IMR-90 (cell line): Measurements from ENCODE around the gene MYCBP2. TPM values are rescaled to one million over a fixed set of nuclear protein-coding genes. Genes with fewer than 3 reads are reported as not detected.
A peak's percentile ranks its signal among the peaks of the same experiment; 100 is the strongest.

ENCODE experiments used
- ATAC-seq: fragments of 200-7000 bp; cut with Tn5 transposase; 2 replicates; pipeline ENCODE4 v1.9.1; 2020; ENCODE audit warnings: low read depth, mild to moderate bottlenecking, moderate library complexity
- BruUV-seq: library from RNA; stranded (reverse); fragments of 400-500 nt; replicated peaks from 2 replicates; lab custom pipeline; 2021; lab: Mats Ljungman, UMichigan
- CTCF ChIA-PET: fragments of 300-600 bp; formaldehyde crosslinking; extraction: SDS; loops from one replicate; lab custom pipeline; 2021; ENCODE audit warnings: antibody characterized with exemption; lab: Yijun Ruan, JAX
- POLR2A ChIA-PET: fragments of 300-600 bp; sonication (Branson Sonifier 250); formaldehyde crosslinking; loops from one replicate; lab custom pipeline; 2022; ENCODE audit warnings: antibody characterized with exemption; ENCODE audit not compliant: unreplicated experiment; lab: Charles Lee
- DNase-seq: peaks from one replicate; pipeline ENCODE4 v3.0.0; 2013
- H2AFZ ChIP-seq: replicated peaks from 2 replicates; pipeline ENCODE3; 2013; ENCODE audit warnings: low read length, mild to moderate bottlenecking; ENCODE audit not compliant: poor library complexity
- H2AK5ac ChIP-seq: 2 replicates; pipeline ENCODE4 v1.6.1; 2013; ENCODE audit warnings: low read depth, low read length, inconsistent platforms
- H2AK9ac ChIP-seq: replicated peaks from 2 replicates; pipeline ENCODE3; 2013; ENCODE audit warnings: mild to moderate bottlenecking, low read depth, low read length, moderate library complexity; ENCODE audit not compliant: poor library complexity
- H2BK120ac ChIP-seq: 2 replicates; pipeline ENCODE4 v1.6.1; 2013; ENCODE audit warnings: low read depth, low read length, inconsistent platforms
- H2BK15ac ChIP-seq: 3 replicates; pipeline ENCODE4 v1.6.1; 2013; ENCODE audit warnings: low read depth, low read length, inconsistent platforms
- H2BK20ac ChIP-seq: 2 replicates; pipeline ENCODE4 v1.6.1; 2013; ENCODE audit warnings: low read depth, mild to moderate bottlenecking, inconsistent platforms, low read length, moderate library complexity
- H2BK5ac ChIP-seq: 2 replicates; pipeline ENCODE4 v1.6.1; 2013; ENCODE audit warnings: mild to moderate bottlenecking, low read depth, low read length, inconsistent platforms; ENCODE audit not compliant: poor library complexity, severe bottlenecking
- H3K14ac ChIP-seq: replicated peaks from 2 replicates; pipeline ENCODE4 v1.6.1; 2013; ENCODE audit warnings: low read depth, low read length, inconsistent platforms
- H3K18ac ChIP-seq: 2 replicates; pipeline ENCODE4 v1.6.1; 2013; ENCODE audit warnings: low read depth, low read length, control low read depth
- H3K23ac ChIP-seq: 2 replicates; pipeline ENCODE4 v1.6.1; 2013; ENCODE audit warnings: low read depth, low read length, inconsistent platforms
- H3K27ac ChIP-seq: 2 replicates; pipeline ENCODE4 v1.5.1; 2013; ENCODE audit warnings: mild to moderate bottlenecking, control low read depth, low read length; ENCODE audit not compliant: insufficient read depth
- H3K27me3 ChIP-seq: 2 replicates; pipeline ENCODE4 v1.6.1; 2013; ENCODE audit warnings: low read length; ENCODE audit not compliant: control insufficient read depth, insufficient read depth
- H3K36me3 ChIP-seq: 2 replicates; pipeline ENCODE4 v1.6.1; 2013; ENCODE audit warnings: low read length, mixed read lengths; ENCODE audit not compliant: control insufficient read depth, insufficient read depth
- H3K4ac ChIP-seq: 2 replicates; pipeline ENCODE4 v1.6.1; 2013; ENCODE audit warnings: low read depth, low read length, inconsistent platforms
- H3K4me1 ChIP-seq: 2 replicates; pipeline ENCODE4 v1.6.1; 2013; ENCODE audit warnings: low read length, mixed read lengths; ENCODE audit not compliant: control insufficient read depth, insufficient read depth
- H3K4me2 ChIP-seq: 2 replicates; pipeline ENCODE4 v1.6.1; 2013; ENCODE audit warnings: low read depth, mild to moderate bottlenecking, control low read depth, low read length, moderate library complexity
- H3K4me3 ChIP-seq: 2 replicates; pipeline ENCODE4 v1.5.1; 2013; ENCODE audit warnings: low read depth, mild to moderate bottlenecking, control low read depth, low read length, moderate library complexity; ENCODE audit not compliant: insufficient read depth
- H3K56ac ChIP-seq: 2 replicates; pipeline ENCODE4 v1.6.1; 2013; ENCODE audit warnings: low read length, inconsistent platforms; ENCODE audit not compliant: insufficient read depth; ENCODE audit errors: extremely low read depth
- H3K79me1 ChIP-seq, 2 experiments: 2 replicates each; pipeline ENCODE4 v1.6.1; 2013; ENCODE audit warnings: low read length in 2 of 2, inconsistent platforms in 1 of 2, low read depth in 1 of 2
- H3K9ac ChIP-seq: 2 replicates; pipeline ENCODE4 v1.6.1; 2013; ENCODE audit warnings: low read depth, low read length, control low read depth
- H3K9me1 ChIP-seq: 2 replicates; pipeline ENCODE4 v1.6.1; 2013; ENCODE audit warnings: low read length, inconsistent platforms; ENCODE audit not compliant: insufficient read depth
- H3K9me3 ChIP-seq: 2 replicates; pipeline ENCODE4 v1.6.1; 2013; ENCODE audit warnings: low read length; ENCODE audit not compliant: control insufficient read depth, insufficient read depth
- H4K20me1 ChIP-seq: 2 replicates; pipeline ENCODE4 v1.6.1; 2013; ENCODE audit warnings: low read length, inconsistent platforms; ENCODE audit not compliant: insufficient read depth
- H4K5ac ChIP-seq: 2 replicates; pipeline ENCODE4 v1.6.1; 2013; ENCODE audit warnings: mild to moderate bottlenecking, low read depth, low read length, control low read depth
- H4K8ac ChIP-seq, 2 experiments: 2 replicates each; pipeline ENCODE4 v1.6.1; 2013; ENCODE audit warnings: low read depth in 2 of 2, low read length in 2 of 2, control low read depth in 1 of 2, inconsistent platforms in 1 of 2
- H4K91ac ChIP-seq: 2 replicates; pipeline ENCODE4 v1.6.1; 2013; ENCODE audit warnings: low read depth, low read length, inconsistent platforms; ENCODE audit not compliant: insufficient read depth
- BHLHE40 ChIP-seq: fragments of 150-350 bp; IDR thresholded peaks from 2 replicates; pipeline ENCODE4 v1.6.1; 2016; ENCODE audit warnings: mild to moderate bottlenecking, low read depth, low read length
- CEBPB ChIP-seq: IDR thresholded peaks from 2 replicates; pipeline ENCODE4 v1.6.1; 2012; ENCODE audit warnings: low read depth, low read length, improper control_type of control experiment
- CHD1 ChIP-seq: IDR thresholded peaks from 2 replicates; pipeline ENCODE4 v1.6.1; 2012; ENCODE audit warnings: low read depth, low read length, improper control_type of control experiment
- CTCF ChIP-seq: conservative IDR thresholded peaks from 2 replicates; pipeline ENCODE4 v1.5.1; 2012; ENCODE audit warnings: mild to moderate bottlenecking, low read depth, low read length, improper control_type of control experiment
- ELK1 ChIP-seq: fragments of 150-350 bp; IDR thresholded peaks from 2 replicates; pipeline ENCODE4 v1.6.1; 2016; ENCODE audit warnings: low read depth, mild to moderate bottlenecking, low read length, moderate library complexity, borderline replicate concordance
- FOS ChIP-seq: fragments of 150-350 bp; IDR thresholded peaks from 2 replicates; pipeline ENCODE4 v1.6.1; 2016; ENCODE audit warnings: low read depth, low read length
- MAFK ChIP-seq: IDR thresholded peaks from 2 replicates; pipeline ENCODE4 v1.6.1; 2012; ENCODE audit warnings: low read depth, low read length, improper control_type of control experiment
- MAZ ChIP-seq: IDR thresholded peaks from 2 replicates; pipeline ENCODE4 v1.6.1; 2012; ENCODE audit warnings: low read depth, mild to moderate bottlenecking, low read length, improper control_type of control experiment, moderate library complexity, borderline replicate concordance
- MXI1 ChIP-seq: IDR thresholded peaks from 2 replicates; pipeline ENCODE4 v1.6.1; 2012; ENCODE audit warnings: low read depth, mild to moderate bottlenecking, low read length, moderate library complexity, borderline replicate concordance
- NFE2L2 ChIP-seq: fragments of 150-350 bp; IDR thresholded peaks from 2 replicates; pipeline ENCODE4 v1.6.1; 2016; ENCODE audit warnings: low read depth, mild to moderate bottlenecking, low read length
- POLR2A ChIP-seq: IDR thresholded peaks from 2 replicates; pipeline ENCODE4 v1.6.1; 2012; ENCODE audit warnings: mild to moderate bottlenecking, low read depth, low read length
- RAD21 ChIP-seq: IDR thresholded peaks from 2 replicates; pipeline ENCODE4 v1.6.1; 2012; ENCODE audit warnings: low read length, improper control_type of control experiment
- RCOR1 ChIP-seq: IDR thresholded peaks from 2 replicates; pipeline ENCODE4 v1.6.1; 2012; ENCODE audit warnings: mild to moderate bottlenecking, low read length, improper control_type of control experiment; ENCODE audit not compliant: insufficient replicate concordance
- RFX5 ChIP-seq: IDR thresholded peaks from 2 replicates; pipeline ENCODE4 v1.8.0; 2012; ENCODE audit warnings: low read depth, mild to moderate bottlenecking, low read length, moderate library complexity
- SMC3 ChIP-seq: fragments of 150-350 bp; IDR thresholded peaks from 2 replicates; pipeline ENCODE4 v1.6.1; 2016; ENCODE audit warnings: low read depth, mild to moderate bottlenecking, antibody characterized with exemption, low read length, moderate library complexity
- WGBS, 2 experiments: methylation state at CpG; one replicate each; pipeline versions ENCODE4 v1.1.5 to v1.1.7; 2013; ENCODE audit warnings: missing lambda C conversion rate in 2 of 2; ENCODE audit not compliant: insufficient read length in 1 of 2; ENCODE audit errors: extremely low coverage in 2 of 2; 5-methylcytosine and 5-hydroxymethylcytosine counted together
- dilution Hi-C: fragments of 300-500 bp; cut with HindIII; formaldehyde crosslinking; loops from one replicate; pipeline ENCODE4 v1.14.3; 2018; ENCODE audit warnings: low sequenced_read_pairs; ENCODE audit not compliant: unreplicated experiment
- in situ Hi-C: fragments of 300-500 bp; cut with MboI; formaldehyde crosslinking; loops from 3 replicates; pipeline ENCODE4 v1.14.3; 2019; ENCODE audit warnings: low sequenced_read_pairs, inconsistent platforms, mixed read lengths
- intact Hi-C: fragments of 100-400 bp; cut with micrococcal nuclease; formaldehyde crosslinking; loops from 2 replicates; pipeline ENCODE4 v1.10.0; 2022
- polyA plus RNA-seq, 3 experiments: library from polyadenylated mRNA; depleted of rRNA; stranded (reverse); fragments of >200 nt; gene quantifications; 2 replicates each; pipeline ENCODE4 v1.2.3, GENCODE V29; 2012; ENCODE audit warnings: low replicate concordance in 1 of 3
- total RNA-seq: library from RNA; depleted of rRNA; stranded (reverse); fragments of >200 nt; gene quantifications from 2 replicates; pipeline ENCODE4 v1.2.3, GENCODE V29; 2012
- TF ChIP-seq, protein P1 (sequence below): fragments of 150-350 bp; IDR thresholded peaks from 2 replicates; pipeline ENCODE4 v1.6.1; 2017; ENCODE audit warnings: mild to moderate bottlenecking, antibody characterized with exemption, low read length, low read depth

Gene MYCBP2
- total and polyA plus RNA-seq, 2 of the 4 experiments (the other 2 are of a cell fraction), result 20.1 to 43.2 TPM

GRCh38 chr13:77309254-77309653 lies 17.6 kb downstream of the MYCBP2 start:
- POLR2A ChIA-PET, result no interaction called here
- Histone ChIP-seq H3K79me1 (peaks cover 18 to 55% of the 10 kb centered on the region in 2 experiments), H2BK5ac (no peak overlapping the region), H3K9me1 (peaks cover 4% of the 10 kb centered on the region), H2AFZ (no peak overlapping the region), H3K4ac (peak overlapping the region; percentile 8; the same call in 1 of the 2 replicates), H2BK20ac (no peak overlapping the region), H3K56ac (no peak overlapping the region), H3K27ac (no peak overlapping the region), H2BK15ac (no peak overlapping the region), H3K18ac (peak overlapping the region; percentile 84; the same call in 1 of the 2 replicates), H3K9ac (no peak overlapping the region), H4K5ac (0 out of 2 replicates have a peak overlapping the region, but pooled peaks have one; percentile 18), H2AK5ac (no peak overlapping the region), H3K36me3 (no peaks in the 10 kb centered on the region), H4K91ac (no peak overlapping the region), H3K27me3 (no peaks in the 10 kb centered on the region), H4K8ac (no peak overlapping the region), H2AK9ac (no peak overlapping the region), H3K9me3 (no peaks in the 10 kb centered on the region), H4K20me1 (peaks cover 11% of the 10 kb centered on the region; the same call in 1 of the 2 replicates), H2BK120ac (no peak overlapping the region), H3K23ac (no peak overlapping the region), H3K4me2 (no peak overlapping the region), H3K4me1 (peaks cover 12% of the 10 kb centered on the region; the same call in 1 of the 2 replicates), H3K4me3 (no peak overlapping the region), H3K14ac (no peak overlapping the region)
- WGBS, 2 experiments, result no CpG with 5 or more reads among the region's 2 CpGs
- CTCF ChIA-PET, result no interaction called here
- dilution Hi-C loops, result no loop called here
- DNase-seq, result no peak
- intact Hi-C loops, result no loop called here
- no peak; the same call in 1 of the 2 replicates for ATAC-seq
- TF ChIP-seq CHD1, result no peak
- no peak for TF ChIP-seq CEBPB
- no peak for TF ChIP-seq MAFK
- TF ChIP-seq RFX5, result no peak
- no peak for TF ChIP-seq ELK1
- TF ChIP-seq RAD21, result no peak
- no peak for TF ChIP-seq POLR2A
- no peak for TF ChIP-seq BHLHE40
- no peak for TF ChIP-seq RCOR1
- no peak for TF ChIP-seq CTCF
- TF ChIP-seq SMC3, result no peak
- TF ChIP-seq FOS, result no peak
- TF ChIP-seq MAZ, result no peak
- TF ChIP-seq, protein P1, sequence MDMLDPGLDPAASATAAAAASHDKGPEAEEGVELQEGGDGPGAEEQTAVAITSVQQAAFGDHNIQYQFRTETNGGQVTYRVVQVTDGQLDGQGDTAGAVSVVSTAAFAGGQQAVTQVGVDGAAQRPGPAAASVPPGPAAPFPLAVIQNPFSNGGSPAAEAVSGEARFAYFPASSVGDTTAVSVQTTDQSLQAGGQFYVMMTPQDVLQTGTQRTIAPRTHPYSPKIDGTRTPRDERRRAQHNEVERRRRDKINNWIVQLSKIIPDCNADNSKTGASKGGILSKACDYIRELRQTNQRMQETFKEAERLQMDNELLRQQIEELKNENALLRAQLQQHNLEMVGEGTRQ, result no peak
- TF ChIP-seq NFE2L2, result no peak
- no peak for TF ChIP-seq MXI1
- in situ Hi-C loops, result no loop called here
- no TSS peak for BruUV-seq
